Stimulated activated CD8-positive, alpha-beta memory T cell treated with anti-CD3 and anti-CD28 coated beads, Interleukin-4, amount 100 ng/mL, for 24 hours (primary cell): ENCODE measurements around the gene MPV17.
A peak's percentile ranks its signal among the peaks of the same experiment; 100 is the strongest.
"Not testable (repeated sequence)": the region's sequence is repeated elsewhere in the genome, so short reads cannot be mapped to it uniquely, and the experiment has no call there.

Source experiments
- DNase-seq: peaks from one replicate; pipeline ENCODE4 v3.0.0-alpha.2; 2020; ENCODE audit warnings: low read depth

MPV17 gene

DNA sequence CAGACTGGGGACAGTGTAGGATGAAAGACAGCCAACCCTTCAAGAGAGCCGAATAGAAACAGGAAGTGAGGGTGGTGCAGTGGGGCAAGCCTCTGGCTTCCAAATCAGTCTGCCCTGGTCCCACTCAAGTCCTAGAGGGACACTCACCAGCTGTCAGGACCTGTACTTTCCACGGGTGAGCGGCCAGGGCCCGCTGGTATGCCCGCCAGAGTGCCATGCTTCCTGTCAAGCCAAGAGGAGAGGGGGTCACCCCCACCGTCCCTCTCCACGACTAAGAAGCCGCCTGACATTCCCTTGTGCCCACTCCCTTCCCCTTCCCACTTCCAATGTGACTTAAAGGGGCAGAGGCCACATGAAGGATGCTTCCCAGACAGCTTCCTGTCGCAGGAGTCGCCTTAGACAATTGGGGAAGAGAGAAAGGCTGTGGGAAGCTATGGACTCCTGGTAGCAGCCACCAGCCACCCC is 564 bp downstream of the MPV17 start:
- no peak for DNase-seq

DNA sequence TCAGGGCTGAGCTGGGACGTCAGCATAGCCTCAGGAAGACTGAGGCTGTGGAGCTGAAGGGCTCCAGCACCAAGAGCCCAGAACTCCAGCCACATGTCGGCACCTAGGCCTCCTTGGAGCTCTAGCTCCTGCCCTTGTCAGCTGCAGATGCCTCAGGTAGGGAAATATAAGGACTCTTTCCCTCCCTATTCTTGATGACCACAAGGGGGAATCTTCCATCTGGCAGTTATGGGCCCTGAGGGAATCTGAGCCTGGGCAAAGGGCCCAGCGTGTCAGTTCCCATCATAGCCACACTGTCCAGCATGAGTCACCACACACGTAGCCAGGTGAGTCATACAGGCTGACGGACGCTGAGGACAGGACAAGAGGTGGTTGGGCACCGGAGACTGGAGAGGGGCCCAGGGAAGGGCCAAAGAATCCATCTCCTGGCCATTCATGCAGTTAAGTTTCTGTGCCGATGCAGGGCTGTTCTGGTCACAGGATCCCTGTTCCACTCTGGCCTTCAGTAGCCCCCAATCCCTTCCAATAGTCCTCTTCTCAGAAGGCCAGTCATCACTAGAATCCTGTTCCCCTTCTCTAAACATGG is 1.8 kb downstream of the MPV17 start:
- DNase-seq, result no peak

DNA sequence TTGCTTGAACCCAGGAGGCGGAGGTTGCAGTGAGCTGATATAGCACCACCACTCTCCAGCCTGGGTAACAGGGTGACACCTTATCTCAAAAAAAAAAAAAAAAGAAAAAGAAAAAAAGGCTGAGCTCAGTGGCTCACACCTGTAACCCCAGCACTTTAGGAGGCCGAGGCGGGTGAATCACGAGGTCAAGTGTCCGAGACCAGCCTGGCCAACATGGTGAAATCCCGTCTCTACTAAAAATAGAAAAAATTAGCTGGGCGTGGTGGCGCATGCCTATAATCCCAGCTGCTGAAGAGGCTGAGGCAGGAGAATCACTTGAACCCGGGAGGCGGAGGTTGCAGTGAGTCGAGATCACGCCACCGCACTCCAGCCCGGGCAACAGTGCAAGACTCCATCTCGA is 3.1 kb downstream of the MPV17 start:
- not testable (repeated sequence) for DNase-seq

DNA sequence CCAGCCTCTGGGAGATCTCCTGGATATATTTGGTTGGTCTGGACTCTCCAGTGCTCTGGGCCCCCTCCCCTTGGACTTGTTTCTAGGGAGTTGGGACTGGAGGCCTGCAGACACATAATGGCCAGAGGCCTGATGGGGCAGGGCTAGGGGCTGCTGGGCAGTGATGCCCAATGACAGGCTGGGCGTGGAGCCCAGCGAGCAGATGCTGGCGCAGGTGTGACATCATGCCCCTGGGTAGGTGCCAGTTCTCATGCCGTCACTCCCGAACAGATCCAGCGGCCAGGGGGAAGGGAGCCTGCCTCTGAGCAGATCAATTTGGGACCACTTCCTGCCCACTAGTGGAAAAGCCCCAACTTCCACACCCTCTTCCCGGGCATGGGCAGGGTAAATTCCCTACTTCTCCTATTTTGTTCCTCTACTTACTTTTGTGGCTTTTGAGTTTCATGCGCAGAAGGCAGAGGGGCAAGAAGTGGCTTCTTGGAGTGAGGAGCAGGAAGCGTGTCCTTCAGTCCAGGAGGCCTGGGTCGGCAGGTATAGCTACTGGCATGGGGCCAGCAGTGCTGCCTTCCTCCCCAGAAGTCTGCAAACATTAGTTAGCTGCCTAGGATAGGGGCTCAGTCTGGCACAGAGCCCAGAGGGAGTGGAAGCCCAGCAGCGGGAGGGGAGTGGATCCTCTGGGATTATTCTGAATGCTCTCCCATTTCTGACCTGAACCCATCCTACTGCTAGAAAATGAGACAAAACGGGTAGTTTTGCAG is 6.1 kb downstream of the MPV17 start:
- no peak for DNase-seq

DNA sequence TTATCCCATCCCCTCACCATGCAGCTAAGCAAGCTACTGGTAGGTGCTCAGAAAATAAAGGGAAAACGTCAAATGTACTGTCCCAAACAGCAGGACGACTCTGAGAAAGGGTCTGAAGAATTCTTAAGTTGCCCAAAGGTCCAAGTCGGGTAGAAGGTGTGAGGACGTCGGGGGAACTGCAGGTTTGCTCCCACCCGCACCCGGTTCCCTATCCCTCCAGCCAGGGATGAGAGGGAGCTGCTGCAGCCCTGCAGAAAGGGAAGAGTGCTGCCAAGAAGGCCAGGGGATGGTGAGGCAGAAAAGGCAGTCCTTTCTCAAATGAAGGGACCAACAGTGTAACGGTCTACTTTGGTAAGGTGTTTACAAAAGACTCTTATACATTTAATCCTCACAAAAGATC is 7.8 kb downstream of the MPV17 start:
- no peak for DNase-seq

DNA sequence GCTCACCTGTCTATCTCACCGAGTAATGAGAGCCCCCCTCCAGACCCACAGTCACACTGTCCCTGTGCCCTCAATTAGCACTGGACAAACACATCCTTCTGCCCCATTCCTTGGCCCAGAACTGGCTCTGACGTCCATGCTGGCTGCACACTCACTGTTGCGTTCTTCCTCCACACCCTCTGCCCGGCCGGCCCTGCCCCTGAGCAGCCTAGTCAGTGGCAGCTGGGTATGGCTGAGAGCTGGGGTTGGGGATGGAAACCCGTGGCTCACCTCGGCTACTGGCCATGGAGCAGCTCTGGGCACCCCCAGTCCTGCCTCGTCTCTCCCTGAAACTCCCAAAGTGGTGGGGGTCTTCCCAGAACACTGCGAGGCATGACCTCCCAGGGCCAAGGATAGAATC is 8.2 kb downstream of the MPV17 start:
- no peak for DNase-seq

DNA sequence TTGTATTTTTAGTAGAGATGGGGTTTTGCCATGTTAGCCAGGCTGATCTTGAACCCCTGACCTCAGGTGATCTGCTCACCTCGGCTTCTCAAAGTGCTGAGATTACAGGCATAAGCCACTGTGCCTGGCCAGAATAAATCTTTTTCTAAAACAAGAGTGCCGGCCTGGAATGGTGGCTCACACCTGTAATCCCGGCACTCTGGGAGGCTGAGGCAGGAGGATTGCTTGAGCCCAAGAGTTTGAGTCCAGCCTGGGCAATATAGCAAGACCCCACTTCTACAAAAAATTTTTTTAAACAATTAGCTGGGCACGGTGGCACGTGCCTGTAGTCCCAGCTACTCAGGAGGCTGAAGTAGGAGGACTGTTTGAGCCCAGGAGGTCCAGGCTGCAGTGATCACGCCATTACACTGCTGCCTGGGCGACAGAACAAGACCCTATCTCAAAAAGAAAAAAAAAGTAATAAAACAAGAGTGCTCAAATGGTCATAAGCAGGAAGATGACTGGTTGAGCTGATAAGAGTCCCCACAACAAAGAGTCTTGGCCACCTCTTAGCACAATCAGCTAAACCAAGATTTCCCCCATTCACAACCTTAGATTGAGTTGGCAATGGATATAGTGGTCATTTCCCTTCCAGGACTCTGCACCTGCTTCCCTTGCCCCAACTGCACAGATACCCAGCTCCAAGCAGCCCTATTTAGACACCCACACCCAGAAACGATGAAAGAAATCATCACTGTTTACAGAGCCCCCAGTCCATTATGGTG is 8.8 kb downstream of the MPV17 start:
- DNase-seq, result no peak

DNA sequence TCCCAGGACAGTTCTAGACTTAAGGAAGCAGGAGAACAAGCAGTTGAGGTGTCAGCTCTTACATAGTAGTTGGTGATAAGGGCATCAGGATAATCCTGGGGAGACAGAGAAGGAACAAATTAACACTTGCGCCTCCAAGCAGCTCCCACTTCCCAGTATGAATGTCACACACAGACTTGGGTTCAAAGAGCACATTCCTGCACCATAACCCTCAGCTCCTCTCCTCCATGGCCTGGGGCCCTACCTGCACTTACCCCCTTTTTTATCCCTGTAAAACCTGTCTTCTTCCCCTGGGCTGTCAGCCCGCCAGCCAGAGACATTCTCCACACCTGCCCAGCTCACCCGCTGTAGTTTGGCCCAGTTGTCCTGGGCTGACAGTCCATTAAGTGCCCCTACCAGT is 10.7 kb downstream of the MPV17 start:
- DNase-seq, result no peak

DNA sequence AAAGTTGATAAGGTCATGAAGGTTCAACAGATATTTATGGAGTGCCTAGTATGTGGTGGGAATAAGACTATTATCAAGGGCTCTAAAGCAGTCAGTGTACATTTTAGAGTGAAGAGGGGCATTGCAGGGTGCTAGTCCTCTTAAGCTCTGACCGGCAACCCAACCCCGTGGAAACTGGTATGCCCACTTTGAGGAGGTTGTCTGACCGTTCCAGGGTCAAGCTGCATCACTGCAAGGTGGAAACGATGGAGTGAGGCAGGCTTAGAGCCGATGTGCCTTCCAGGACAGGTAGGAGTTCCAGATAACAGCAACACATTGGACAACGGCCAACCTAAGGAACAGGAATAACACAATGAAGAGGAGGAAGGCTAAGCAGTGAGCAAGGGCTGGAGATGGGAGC is 13.2 kb downstream of the MPV17 start:
- no peak for DNase-seq

DNA sequence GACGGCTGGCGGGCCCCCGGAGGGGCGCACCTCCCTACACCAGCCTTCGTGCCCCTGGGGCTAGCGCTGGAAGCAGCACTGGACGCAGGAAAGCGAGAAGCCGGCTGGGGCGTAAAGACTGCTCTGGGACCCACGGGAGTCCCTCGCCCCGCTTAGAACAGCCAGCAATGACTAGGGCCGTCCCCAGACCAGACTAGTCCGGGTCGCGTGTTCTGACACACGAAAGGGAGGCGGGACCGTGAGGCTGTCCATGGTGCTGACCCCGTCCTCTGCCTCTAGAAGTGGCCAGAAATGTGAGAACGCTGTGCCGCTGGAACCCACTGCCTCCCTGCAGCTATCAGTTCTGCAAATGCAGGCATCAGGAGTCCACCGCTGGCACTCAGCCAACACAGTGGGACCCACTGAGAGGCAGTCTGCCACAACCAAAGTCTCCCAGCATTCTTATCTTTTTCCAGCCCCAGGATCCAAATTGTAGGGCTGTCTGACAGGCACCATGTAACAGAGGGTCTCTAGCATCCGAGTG is 14.5 kb downstream of the MPV17 start, which contains the start of gene UCN:
UCN (minus strand) TSS at position 87 of the 523 bp plus-strand sequence. CDS start 550 bp downstream, outside the sequence.
- no peak for DNase-seq

DNA sequence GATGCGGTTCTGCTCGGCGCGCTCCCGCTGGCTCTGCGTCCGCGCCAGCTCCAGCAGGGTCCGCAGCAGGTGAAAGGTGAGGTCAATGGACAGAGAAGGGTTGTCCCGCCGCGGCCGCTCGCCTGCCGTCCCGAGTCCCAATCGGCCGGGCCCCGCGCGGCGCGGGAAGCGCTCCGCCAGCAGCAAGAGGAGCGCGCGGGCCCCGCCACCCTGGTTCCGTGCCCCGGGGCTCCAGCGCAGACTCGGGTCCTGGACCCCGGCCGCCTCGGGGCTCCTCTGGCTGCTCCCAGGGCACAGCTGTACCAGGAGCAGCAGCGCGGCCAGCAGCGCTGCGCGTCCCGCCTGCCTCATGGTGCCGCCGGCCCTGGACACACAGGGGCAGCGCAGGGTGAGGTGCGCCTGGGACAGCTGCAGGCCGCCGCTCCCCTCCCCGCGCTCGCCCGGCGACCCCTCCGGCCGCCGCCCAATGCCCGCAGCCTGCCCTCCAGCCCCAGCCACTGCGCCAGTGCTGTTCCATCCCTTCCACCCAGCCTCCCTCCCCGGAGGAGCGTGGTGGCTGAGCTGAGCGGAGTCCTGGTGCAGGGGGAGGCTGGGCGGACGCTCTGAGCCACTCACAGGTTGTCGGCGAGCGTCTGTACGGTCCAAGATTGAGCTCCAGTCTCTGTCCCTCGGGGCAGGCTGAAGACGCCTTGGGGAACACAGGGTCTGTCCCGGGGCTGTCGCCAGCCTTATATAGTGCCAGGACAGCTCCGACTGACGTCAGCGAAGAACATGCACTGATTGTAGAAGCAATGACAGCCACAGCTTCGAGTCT is 15.1 kb downstream of the MPV17 start:
- no peak for DNase-seq

DNA sequence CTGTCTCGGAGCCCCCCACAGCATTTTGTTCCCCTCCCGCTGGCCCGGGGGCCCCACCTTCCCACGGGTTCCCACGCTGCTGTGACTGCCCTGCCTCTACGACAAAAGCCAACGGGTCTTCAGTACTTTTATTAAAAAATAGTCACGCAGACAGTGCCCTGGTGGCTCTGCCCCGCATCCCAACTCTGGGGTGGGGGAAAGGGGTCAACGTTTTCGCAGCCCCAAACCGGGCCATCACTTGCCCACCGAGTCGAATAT is 15.7 kb downstream of the MPV17 start:
- DNase-seq, result no peak

DNA sequence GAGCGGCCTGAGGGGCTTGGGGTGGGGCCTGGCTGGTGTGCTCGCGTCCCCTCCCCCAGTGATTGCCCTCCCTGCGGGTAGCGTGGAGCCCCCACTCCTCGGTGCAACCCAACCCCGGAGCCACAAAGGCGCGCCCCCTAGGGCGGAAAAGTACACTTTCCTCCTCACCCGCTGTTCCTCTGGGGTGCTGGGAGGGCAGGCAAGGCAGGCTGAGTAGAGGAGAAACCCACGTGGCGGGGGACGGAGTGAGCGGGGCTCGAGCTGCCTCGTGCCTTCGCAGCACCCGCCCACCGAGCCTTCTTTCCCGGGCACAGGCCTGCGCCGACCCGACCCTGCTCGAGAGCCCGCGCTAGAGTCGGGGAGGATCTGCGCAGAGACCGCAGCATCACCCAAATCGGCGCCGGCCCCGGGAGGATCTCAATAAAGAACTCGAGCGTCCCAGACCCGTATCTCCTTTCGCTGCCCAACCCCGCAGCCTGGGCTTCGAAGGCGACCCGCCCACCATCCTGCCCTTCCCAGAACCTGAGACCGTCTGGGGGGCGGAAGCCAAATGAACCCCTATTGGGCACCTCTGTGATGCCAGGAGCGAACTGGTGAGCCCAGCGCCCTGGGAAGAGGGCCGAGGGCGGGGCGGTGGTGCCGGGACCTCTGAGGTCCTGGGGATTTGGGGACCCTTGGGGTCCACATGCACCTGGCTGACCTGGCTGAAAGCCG is 16.2 kb downstream of the MPV17 start:
- peak; percentile 17 for DNase-seq

DNA sequence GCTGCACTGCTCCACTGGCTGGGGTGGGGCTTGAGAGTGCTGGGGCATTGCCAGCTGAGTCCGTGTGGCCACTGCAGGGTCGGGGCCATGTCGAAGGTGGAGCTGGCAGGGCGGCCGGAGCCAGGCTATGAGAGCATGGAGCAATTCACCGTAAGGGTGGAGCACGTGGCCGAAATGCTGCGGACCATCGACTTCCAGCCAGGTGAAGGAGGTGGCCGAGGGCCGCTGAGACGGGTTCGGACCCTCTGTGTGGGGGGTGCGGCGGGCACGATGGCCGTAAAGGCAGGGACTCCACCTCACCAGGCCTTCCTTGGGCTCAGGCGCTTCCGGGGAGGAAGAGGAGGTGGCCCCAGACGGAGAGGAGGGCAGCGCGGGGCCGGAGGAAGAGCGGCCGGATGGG is 16.8 kb downstream of the MPV17 start:
- DNase-seq, result no peak

DNA sequence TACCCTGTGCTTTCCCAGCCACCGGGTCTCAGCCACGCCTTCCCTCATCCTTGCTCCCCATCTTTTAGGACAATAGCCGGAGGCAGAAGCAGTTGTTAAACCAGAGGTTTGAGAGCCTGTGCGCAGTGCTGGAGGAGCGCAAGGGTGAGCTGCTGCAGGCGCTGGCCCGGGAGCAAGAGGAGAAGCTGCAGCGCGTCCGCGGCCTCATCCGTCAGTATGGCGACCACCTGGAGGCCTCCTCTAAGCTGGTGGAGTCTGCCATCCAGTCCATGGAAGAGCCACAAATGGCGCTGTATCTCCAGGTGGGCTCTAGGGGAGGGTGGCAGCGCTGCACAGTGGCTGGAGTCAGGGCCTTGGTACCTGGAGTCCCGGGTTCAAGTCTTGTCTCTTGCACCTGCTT is 17.4 kb downstream of the MPV17 start:
- no peak for DNase-seq

DNA sequence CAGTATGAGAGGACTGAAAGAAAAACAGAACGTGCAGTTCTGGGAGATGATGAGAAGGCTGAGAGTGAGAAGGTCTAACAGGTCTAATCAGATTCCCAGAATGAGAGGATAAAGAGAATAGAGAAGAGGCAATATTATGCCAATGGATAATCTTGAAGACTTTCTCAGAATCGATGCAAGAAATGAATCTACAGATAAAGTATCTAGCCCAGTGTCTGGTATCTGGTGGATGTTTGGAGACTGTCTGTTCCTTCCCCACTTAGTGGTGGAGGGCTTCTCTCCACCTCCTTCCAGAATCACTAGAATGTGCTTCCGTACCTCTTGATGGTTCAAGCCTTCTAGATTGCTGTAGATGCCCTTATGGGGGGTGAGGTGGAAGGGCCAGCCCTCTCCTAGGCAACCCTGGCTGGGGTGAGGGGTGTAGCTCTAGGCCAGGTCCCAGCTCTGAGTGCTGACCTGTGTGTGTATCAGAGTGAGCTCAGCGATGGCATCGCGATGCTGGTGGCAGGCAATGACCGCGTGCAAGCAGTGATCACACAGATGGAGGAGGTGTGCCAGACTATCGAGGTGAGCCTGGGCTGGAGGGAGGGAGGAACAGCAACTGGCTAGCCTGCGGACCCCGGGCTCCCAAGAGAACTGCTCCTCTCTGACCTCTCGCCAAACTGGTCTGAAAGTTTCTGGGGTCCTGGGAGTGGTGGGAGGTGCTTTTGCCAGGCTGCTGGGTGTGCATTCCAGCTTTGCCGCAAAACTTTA is 18.2 kb downstream of the MPV17 start:
- no peak for DNase-seq

DNA sequence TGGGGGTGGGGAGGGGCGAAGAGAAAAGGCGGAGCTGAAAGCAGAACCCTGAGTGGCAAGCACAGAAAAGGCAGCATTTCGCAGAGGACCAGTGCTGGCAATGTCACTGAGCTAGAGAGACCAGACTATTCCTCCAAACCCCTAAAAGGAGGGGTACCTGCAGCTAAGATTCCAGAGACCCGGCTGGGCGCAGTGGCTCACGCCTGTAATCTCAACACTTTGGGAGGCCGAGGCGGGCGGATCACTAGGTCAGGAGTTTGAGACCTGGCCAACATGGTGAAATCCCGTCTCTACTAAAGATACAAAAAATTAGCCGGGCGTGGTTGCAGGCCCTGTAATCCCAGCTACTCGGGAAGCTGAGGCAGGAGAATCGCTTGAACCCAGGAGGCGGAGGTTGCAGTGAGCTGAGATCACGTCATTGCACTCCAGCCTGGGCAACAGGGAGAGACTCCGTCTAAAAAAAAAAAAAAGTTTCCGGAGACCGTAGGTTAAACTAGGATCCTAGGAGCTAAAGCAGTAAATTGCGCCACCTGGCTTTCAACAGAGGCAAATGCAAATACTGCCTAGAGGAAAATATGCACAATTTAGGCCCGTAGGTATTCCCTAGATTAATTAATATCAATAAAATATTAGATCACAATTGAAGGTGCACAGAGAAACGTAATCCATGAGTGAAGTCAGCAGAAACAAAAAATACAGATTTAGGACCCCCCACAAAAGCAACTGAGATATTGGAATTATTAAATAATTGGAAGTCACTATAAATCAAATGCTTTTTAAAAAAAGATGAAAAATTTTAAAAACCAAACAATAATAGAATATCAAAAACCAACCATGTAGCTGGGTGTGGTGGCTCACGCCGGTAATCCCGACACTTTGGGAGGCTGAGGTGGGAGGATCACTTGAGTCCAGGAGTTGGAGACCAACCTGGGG is 19.5 kb downstream of the MPV17 start:
- DNase-seq, result no peak

DNA sequence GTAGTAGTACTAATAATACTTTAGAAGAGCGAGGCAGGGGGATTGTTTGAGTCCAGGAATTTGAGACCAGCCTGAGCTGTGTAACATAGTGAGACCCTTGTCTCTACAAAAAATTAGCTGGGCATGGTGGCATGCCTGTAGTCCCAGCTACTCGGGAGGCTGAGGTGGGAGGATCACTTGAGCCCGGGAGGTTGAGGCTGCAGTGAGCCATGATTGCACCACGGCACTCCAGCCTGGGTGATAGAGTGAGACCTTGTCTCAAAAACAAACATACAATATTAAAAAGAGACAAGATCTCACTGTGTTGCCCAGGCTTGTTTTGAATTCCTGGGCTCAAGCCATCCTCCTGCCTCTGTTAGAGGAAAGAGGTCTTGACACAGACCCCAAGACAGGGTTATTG is 22.3 kb downstream of the MPV17 start:
- DNase-seq, result not testable (repeated sequence)

DNA sequence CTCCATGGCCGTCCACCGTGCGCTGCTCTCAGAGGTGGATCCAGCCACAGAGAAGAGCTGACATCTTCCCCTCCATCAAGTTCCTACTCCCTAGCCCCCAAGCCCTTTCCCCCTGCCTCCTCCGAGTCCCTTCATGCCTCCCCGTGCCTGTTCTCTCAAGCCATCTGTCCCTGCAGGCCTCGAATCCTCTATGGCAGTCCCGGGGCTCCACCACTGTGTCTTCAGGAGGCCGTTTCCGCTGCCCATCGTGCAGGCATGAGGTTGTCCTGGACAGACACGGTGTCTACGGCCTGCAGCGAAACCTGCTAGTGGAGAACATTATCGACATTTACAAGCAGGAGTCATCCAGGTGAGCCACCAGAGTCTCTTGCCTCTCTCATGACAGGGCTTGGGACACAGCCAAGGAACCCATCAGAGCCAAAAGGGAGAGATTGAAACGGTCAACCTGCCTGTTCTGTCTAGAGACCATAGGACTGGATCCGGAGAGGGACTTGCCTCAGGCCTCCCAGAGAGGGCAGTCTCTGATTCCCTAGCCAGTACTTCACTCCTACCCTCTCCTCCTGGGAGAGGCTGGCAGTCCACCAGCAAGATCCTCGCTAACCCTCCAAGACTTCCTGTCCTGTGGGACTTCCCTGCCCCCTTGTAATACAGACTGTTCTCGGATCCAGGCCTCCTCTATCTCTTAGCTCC is 24.4 kb downstream of the MPV17 start:
- DNase-seq, result no peak
